ENCODE measurements around the gene SLC25A38.

Gene SLC25A38

DNA sequence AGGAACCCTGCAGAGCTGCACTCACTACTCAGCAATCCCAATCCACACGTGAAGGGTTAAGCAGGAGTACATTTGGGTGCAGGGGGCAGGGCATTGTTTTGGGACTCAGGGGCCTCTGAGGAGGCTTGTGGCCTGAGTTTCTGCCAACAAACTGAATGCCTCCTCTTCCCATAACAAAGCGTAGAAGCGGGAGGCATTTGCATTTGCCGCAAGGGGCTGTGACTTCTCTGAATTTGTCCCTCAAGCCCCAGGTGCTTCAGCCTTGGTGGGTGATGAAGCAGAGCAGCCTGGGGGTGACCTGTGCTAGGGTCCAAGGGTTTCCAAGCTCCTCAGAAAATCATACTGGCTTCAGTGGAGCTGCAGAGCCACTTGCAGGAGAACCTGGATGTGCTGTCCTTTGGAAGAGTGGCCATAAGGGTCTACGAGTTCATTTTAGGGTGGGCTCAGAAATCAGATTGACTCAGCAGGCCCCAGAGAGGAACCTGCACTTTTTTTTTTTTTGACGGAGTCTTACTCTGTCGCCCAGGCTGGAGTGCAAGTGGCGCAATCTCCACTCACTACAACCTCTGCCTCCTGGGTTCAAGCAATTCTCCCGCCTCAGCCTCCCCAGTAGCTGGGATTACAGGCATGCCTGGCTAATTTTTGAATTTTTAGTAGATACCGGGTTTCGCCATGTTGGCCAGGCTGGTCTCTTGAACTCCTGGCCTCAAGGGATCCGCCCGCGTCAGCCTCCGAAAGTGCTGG lies 21.9 kb downstream of the SLC25A38 start:
- TF ChIP-seq, protein P1, sequence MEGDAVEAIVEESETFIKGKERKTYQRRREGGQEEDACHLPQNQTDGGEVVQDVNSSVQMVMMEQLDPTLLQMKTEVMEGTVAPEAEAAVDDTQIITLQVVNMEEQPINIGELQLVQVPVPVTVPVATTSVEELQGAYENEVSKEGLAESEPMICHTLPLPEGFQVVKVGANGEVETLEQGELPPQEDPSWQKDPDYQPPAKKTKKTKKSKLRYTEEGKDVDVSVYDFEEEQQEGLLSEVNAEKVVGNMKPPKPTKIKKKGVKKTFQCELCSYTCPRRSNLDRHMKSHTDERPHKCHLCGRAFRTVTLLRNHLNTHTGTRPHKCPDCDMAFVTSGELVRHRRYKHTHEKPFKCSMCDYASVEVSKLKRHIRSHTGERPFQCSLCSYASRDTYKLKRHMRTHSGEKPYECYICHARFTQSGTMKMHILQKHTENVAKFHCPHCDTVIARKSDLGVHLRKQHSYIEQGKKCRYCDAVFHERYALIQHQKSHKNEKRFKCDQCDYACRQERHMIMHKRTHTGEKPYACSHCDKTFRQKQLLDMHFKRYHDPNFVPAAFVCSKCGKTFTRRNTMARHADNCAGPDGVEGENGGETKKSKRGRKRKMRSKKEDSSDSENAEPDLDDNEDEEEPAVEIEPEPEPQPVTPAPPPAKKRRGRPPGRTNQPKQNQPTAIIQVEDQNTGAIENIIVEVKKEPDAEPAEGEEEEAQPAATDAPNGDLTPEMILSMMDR (conservative IDR thresholded peaks at IDR 0.05) = no peak
- H3K27ac ChIP-seq = peak overlapping the region; percentile 96; the same call in 1 of the 2 replicates

DNA sequence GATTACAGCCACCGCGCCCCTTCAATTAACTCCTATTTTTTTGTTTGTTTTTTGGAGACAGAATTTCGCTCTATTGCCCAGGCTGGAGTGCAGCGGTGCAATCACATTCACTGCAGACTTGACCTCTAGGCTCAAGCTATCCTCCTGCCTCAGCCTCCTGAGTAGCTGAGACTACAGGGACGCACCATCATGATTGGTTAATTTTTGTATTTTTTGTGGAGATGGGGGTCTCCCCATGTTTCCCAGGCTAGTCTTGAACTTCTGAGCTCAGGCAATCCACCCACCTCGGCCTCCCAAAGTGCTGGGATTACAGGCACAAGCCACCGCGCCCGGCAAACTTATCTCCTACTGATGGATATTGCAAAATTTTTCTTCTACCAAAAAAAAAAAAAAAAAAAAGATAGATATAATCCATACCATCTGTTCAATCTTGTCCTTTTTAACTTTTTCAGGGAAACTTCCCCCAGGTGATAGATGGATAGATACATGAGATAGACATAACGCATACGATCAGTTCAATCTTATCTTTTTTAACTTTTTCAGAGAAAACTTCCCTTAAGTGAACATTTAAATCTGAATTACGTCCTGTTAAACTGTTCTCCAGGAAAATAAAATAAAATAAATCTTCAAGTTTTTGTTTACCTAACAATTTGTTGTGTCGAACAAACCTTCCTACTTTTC lies 22.7 kb downstream of the SLC25A38 start:
- TF ChIP-seq, protein P1 (conservative IDR thresholded peaks at IDR 0.05) = no peak
- peak overlapping the region; percentile 96 for H3K27ac ChIP-seq

DNA sequence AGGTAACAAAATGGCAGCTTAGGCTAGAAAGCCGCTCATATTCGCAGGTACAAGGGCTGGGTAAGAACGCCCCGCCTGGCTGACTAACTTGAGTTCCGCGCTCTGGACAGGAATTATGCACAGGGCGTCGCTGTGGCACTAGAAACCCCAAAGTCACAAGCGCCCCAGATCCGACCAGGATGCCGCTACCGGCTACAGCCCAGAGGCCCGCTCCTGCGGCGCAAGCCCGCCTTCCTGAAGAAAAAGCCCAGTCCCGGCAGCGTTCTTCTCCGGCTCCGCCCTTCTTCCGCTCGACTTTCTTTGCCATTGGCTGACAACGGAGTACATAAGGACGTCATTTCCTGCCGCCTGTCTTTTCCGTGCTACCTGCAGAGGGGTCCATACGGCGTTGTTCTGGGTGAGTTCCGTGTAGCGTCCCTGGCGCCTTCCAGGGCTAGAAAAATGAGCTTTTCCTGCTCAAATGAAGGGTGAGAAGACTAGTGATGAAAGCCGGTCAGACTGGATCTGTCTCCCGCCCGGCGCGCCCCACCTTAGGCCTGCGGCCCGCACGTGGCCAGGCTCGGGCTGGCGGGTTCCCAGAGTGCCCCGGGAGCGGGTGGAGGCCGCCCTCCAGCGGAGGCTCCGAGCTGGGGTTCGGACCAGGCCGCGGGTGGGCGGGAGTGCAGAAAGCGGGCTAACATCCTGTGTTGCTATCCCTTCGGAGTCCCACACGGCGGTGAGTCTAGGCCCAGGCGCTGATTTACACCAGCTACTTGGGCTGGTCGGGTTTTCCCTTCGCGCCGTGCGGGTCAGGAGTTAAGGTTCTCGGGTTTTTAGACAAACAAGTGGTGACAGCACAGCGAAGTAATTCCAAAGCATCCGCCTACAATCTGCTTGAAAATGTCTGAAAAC lies 23.4 kb downstream of the SLC25A38 start, which contains the start of gene RPSA:
Gene RPSA, plus strand, starts transcription at position 353 of the 891 bp plus-strand sequence. CDS start 934 bp downstream, outside the sequence.
- TF ChIP-seq, protein P1 (conservative IDR thresholded peaks at IDR 0.05) = peak; percentile 55
- peak within 1 kb of the TSS; percentile 96 for H3K27ac ChIP-seq

DNA sequence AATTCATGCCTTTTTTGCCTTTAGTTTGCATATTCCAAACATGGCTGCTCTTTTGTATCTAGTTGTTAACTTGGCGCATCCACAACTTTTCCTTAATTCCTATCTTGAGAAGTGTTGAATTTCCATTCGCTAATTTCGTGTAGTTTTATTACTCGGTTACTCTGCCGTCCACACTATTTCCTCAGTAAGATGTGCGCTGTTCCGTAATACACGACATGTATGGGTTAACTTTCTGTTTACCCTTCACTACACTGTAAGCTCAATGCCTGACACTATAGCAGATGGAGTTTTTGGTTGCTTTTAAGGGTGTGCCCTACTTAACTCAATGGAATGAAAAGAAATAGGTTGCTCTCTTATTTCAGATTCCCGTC lies 24.1 kb downstream of the SLC25A38 start:
- TF ChIP-seq, protein P1 (conservative IDR thresholded peaks at IDR 0.05) = no peak
- peak overlapping the region; percentile 96 for H3K27ac ChIP-seq

DNA sequence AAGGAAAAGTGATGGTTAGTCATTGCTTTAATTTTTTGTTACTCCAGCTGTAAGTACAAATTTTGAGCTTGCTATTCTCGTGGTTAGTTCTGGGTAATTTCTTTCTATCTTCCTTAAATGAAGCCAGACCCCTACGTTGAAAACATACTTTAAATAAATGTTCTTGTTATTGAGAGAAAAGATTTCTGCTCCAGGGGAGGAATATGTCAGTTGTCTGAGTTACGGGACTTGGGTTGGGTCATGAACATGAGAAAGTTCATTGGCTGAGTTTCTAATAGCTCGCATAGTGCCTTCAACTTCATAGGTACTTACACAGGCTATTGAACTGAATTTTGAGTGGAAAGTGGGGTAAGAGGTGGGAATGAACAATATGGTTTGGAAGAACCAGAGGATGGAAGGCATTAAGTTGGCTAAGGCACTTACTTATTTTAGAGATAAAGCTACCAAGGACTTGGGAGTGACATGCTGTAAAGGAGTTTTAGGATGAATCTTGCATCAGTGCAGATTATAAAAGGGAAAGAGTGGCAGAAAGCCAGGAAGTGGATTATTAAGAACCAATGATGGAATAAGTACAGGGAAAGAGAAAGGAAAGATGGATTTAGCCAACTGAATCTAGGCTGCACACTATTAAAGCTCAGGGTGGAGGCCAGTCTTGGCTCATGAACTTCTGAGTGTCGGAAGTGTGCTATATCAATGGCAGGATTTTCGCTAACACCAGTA lies 24.8 kb downstream of the SLC25A38 start:
- H3K27ac ChIP-seq = peak overlapping the region; percentile 96
- TF ChIP-seq, protein P1 (conservative IDR thresholded peaks at IDR 0.05) = no peak

DNA sequence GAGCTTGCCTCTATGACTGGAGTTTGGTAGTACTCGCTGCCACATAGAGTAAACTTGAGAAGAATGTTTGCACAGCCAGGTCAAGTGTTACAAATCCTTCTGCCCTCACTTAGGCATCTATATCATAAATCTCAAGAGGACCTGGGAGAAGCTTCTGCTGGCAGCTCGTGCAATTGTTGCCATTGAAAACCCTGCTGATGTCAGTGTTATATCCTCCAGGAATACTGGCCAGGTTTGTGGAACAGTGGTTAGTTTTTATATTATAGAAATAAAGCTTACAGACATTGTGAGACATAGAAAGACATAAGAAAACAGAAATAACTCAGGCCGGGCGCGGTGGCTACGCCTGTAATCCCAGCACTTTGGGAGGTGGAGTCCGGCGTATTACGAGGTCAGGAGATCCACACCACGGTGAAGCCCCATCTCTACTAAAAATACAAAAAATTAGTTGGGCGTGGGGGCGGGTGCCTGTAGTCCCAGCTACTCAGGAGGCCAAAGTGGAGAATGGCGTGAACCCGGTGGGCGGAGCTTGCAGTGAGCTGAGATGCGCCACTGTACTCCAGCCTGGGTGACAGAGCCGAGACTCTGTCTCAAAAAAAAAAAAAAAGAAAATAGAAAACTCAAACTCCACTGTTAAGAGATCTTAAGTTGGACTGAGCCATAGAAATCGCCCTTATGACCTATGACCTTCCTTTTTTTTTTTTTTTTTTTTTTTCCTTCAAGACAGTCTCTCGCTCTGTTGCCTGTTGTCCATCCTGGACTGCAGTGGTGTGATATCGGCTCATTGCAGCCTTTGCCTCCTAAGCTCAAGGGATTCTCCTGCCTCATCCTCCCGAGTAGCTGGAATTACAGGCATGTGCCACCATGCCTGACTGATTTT lies 25.6 kb downstream of the SLC25A38 start:
- peak overlapping the region; percentile 96; the same call in 1 of the 2 replicates for H3K27ac ChIP-seq
- TF ChIP-seq, protein P1 (conservative IDR thresholded peaks at IDR 0.05) = no peak
